GM12872 (cell line): Measurements from ENCODE around the gene SLC2A9.
A peak's percentile ranks its signal among the peaks of the same experiment; 100 is the strongest.

Experiments used
- TF ChIP-seq, protein P1 (sequence below): IDR thresholded peaks from 3 replicates; pipeline ENCODE4 v1.5.1; 2011; ENCODE audit warnings: low read depth, mild to moderate bottlenecking, low read length, moderate library complexity; ENCODE audit not compliant: insufficient read depth

SLC2A9 gene

DNA sequence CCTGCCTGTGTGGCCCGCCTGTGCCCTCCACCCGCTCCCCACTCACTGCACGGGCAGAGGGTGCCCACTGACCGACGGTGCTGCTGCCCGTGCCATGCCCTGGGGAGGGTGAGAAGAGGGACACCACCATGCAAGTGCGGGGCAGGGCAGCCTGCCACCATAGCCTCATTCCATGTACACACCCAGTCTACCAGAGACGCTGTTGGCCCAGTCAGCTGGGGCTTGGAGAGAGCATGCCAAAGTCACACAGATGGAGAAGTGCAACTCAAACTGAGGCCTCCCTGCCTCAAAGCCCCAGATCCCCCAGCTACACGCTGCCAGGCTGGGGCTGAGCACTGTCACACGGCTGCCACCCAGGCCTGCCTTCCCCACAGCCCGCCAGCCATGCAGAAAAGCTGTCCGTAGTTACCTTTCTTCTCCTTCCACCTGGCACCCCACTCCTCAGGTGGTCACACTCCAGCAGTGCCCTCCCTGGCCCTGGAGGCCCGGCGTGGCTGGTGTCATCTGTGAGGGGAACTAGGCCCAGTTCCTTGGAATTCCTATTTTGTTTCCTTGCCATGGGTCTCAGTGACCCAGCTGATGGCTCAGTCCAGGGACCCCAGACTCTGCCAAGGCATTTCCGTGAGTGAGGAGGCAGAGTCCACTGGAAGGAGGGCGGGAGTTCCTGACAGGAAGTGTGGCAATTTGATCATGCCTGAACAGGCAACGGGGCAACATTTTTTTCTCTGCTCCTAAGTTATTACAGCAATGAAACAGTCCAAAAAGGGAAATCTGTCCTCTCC, at the start of gene SLC2A9:
SLC2A9 (minus strand) TSS at position 627 of the 782 bp plus-strand sequence; CDS start at position 559, 68 bp downstream.
- TF ChIP-seq, protein P1, sequence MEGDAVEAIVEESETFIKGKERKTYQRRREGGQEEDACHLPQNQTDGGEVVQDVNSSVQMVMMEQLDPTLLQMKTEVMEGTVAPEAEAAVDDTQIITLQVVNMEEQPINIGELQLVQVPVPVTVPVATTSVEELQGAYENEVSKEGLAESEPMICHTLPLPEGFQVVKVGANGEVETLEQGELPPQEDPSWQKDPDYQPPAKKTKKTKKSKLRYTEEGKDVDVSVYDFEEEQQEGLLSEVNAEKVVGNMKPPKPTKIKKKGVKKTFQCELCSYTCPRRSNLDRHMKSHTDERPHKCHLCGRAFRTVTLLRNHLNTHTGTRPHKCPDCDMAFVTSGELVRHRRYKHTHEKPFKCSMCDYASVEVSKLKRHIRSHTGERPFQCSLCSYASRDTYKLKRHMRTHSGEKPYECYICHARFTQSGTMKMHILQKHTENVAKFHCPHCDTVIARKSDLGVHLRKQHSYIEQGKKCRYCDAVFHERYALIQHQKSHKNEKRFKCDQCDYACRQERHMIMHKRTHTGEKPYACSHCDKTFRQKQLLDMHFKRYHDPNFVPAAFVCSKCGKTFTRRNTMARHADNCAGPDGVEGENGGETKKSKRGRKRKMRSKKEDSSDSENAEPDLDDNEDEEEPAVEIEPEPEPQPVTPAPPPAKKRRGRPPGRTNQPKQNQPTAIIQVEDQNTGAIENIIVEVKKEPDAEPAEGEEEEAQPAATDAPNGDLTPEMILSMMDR = no peak

GRCh38 chr4:10069075-10069642, 47.9 kb upstream of the SLC2A9 start:
- TF ChIP-seq, protein P1 = no peak

DNA sequence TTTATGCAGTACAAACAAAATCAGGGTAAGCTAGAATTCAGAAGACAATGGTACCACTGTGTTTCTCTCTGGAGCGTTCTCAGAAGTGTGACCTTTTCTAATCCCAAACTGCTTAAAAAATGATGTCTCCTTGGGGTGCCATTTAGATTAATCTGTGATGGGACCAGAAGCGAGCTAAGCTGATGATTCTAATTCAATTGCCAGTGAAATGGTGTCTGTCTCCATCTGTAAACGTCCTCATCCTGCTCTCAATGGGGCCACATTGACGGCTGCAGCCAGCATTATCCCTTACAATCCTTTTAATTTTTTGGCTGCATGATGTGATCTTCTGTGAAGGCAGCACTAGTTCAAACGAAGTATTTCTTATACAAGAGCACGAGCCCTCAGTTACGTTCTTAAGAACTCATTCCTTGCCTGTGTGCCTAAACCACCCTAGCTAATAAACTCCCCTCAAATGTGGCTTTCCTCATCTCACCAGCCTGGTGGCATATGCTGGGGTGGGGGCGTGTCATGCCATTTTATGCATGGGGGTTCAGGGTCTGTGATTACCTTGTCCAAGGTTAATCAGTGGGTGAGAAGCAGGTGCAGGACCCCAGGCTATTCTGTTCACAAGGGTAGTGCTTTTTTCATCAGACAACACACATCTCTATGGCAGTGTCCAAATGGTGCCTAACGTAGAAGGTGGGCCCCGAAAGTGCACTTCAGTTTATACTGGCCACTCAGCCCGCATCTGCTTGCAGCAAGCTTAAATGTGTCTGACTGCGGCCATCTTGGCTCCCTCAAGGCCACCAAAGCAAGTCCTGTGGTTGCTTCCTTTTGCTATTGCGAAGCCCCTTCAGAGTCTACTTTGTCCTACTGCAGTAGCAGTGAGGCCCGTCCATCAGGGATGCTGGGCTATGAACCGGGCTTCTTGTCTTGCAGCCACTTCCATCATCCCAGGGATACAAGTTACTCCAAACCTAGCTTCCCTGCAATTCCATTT, 45.7 kb upstream of the SLC2A9 start:
- TF ChIP-seq, protein P1 = no peak

- TF ChIP-seq, protein P1 = no peak
These were observed 44.9 kb upstream of the SLC2A9 start for GRCh38 chr4:10066206-10066605.

GRCh38 chr4:10063544-10064300, 42.4 kb upstream of the SLC2A9 start:
- TF ChIP-seq, protein P1 = peak; percentile 15; the same call in 1 of the 3 replicates

DNA sequence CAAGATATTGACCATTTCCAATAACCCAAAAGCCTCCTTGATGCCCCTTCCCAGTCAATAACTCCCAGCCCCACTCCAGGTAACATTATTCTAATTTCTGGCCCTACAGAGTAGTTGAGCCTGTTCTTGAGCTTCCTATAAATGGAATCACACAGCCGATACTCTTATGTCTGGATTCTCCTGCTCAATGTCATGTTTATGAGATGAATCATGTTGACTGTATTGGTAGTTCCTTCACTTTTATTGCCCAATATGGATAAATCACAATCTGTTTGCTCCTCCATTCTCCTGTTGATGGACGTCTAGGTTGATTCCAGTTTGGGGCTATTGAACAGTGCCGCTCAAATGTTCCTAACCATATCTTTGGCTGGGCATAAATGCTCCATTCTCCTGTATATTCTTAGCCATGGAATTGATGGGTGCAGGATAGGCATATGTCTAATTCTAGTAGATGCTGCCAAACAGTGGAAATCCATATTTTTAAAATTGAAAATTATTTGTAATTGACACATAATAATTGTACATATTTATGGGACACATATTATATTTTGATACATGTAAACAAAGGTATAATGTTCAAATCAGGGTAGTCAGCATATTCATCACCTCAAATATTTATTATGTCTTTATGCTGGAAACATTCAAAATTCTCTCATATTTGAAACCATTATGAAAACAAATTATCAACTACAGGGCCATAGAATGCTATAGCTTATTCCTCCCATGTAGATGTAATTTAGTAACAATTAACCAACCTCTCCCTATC, 40.5 kb upstream of the SLC2A9 start:
- TF ChIP-seq, protein P1 = no peak
